Measurements from ENCODE around the gene ATXN1. TPM values are rescaled to one million over a fixed set of nuclear protein-coding genes. Genes with fewer than 3 reads are reported as not detected.

Gene ATXN1
- total and polyA plus RNA-seq, 2 of the 13 experiments (the other 11 are each of a cell fraction or from before 2014, with no cell fraction given), result 20.7 to 39.5 TPM

GRCh38 chr6:16676376-16676775, 84.9 kb downstream of the ATXN1 start (continued):
- TF ChIP-seq EP300 (IDR thresholded peaks at IDR 0.05; ENCODE audit: low read depth in 2 of 2, low read length in 2 of 2), result no peak
- no peak for TF ChIP-seq EP300 (CRISPR knock-in tag; IDR thresholded peaks at IDR 0.05; ENCODE audit: borderline replicate concordance)
- TF ChIP-seq CCAR2 (optimal IDR thresholded peaks at IDR 0.05; ENCODE audit: low read depth, low read length), result no peak
- TF ChIP-seq ZNF503 (CRISPR knock-in tag; IDR thresholded peaks at IDR 0.05), result no peak
- TF ChIP-seq, protein P1, sequence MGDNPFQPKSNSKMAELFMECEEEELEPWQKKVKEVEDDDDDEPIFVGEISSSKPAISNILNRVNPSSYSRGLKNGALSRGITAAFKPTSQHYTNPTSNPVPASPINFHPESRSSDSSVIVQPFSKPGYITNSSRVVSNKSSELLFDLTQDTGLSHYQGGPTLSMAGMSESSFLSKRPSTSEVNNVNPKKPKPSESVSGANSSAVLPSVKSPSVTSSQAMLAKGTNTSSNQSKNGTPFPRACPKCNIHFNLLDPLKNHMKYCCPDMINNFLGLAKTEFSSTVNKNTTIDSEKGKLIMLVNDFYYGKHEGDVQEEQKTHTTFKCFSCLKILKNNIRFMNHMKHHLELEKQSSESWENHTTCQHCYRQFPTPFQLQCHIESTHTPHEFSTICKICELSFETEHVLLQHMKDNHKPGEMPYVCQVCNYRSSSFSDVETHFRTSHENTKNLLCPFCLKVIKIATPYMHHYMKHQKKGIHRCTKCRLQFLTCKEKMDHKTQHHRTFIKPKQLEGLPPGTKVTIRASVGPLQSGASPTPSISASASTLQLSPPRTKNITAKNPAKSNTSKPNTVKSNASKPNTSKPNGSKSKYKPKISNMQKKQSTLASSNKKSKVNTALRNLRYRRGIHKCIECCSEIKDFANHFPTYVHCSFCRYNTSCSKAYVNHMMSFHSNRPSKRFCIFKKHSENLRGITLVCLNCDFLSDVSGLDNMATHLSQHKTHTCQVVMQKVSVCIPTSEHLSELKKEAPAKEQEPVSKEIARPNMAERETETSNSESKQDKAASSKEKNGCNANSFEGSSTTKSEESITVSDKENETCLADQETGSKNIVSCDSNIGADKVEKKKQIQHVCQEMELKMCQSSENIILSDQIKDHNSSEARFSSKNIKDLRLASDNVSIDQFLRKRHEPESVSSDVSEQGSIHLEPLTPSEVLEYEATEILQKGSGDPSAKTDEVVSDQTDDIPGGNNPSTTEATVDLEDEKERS (CRISPR knock-in tag; IDR thresholded peaks at IDR 0.05), result no peak
- no peak for TF ChIP-seq HNRNPL (IDR thresholded peaks at IDR 0.05; ENCODE audit: low read depth, low read length)
- TF ChIP-seq ZNF362 (CRISPR knock-in tag; IDR thresholded peaks at IDR 0.05; ENCODE audit: borderline replicate concordance), result no peak
- TF ChIP-seq, protein P2, sequence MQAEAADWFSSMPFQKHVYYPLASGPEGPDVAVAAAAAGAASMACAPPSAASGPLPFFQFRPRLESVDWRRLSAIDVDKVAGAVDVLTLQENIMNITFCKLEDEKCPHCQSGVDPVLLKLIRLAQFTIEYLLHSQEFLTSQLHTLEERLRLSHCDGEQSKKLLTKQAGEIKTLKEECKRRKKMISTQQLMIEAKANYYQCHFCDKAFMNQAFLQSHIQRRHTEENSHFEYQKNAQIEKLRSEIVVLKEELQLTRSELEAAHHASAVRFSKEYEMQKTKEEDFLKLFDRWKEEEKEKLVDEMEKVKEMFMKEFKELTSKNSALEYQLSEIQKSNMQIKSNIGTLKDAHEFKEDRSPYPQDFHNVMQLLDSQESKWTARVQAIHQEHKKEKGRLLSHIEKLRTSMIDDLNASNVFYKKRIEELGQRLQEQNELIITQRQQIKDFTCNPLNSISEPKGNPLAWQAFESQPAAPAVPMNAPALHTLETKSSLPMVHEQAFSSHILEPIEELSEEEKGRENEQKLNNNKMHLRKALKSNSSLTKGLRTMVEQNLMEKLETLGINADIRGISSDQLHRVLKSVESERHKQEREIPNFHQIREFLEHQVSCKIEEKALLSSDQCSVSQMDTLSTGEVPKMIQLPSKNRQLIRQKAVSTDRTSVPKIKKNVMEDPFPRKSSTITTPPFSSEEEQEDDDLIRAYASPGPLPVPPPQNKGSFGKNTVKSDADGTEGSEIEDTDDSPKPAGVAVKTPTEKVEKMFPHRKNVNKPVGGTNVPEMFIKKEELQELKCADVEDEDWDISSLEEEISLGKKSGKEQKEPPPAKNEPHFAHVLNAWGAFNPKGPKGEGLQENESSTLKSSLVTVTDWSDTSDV (CRISPR knock-in tag; IDR thresholded peaks at IDR 0.05), result no peak
- TF ChIP-seq ZNF615 (CRISPR knock-in tag; IDR thresholded peaks at IDR 0.05; ENCODE audit: borderline replicate concordance), result no peak
- TF ChIP-seq KDM3A (CRISPR knock-in tag; IDR thresholded peaks at IDR 0.05; ENCODE audit: low read depth), result no peak
- no peak for TF ChIP-seq ZNF205 (CRISPR knock-in tag; IDR thresholded peaks at IDR 0.05)
- TF ChIP-seq GATAD2A (CRISPR knock-in tag; IDR thresholded peaks at IDR 0.05), result peak; percentile 35
- TF ChIP-seq HDAC2 (CRISPR knock-in tag; IDR thresholded peaks at IDR 0.05), result peak; percentile 24; the same call in 1 of the 2 replicates
- TF ChIP-seq, protein P3, sequence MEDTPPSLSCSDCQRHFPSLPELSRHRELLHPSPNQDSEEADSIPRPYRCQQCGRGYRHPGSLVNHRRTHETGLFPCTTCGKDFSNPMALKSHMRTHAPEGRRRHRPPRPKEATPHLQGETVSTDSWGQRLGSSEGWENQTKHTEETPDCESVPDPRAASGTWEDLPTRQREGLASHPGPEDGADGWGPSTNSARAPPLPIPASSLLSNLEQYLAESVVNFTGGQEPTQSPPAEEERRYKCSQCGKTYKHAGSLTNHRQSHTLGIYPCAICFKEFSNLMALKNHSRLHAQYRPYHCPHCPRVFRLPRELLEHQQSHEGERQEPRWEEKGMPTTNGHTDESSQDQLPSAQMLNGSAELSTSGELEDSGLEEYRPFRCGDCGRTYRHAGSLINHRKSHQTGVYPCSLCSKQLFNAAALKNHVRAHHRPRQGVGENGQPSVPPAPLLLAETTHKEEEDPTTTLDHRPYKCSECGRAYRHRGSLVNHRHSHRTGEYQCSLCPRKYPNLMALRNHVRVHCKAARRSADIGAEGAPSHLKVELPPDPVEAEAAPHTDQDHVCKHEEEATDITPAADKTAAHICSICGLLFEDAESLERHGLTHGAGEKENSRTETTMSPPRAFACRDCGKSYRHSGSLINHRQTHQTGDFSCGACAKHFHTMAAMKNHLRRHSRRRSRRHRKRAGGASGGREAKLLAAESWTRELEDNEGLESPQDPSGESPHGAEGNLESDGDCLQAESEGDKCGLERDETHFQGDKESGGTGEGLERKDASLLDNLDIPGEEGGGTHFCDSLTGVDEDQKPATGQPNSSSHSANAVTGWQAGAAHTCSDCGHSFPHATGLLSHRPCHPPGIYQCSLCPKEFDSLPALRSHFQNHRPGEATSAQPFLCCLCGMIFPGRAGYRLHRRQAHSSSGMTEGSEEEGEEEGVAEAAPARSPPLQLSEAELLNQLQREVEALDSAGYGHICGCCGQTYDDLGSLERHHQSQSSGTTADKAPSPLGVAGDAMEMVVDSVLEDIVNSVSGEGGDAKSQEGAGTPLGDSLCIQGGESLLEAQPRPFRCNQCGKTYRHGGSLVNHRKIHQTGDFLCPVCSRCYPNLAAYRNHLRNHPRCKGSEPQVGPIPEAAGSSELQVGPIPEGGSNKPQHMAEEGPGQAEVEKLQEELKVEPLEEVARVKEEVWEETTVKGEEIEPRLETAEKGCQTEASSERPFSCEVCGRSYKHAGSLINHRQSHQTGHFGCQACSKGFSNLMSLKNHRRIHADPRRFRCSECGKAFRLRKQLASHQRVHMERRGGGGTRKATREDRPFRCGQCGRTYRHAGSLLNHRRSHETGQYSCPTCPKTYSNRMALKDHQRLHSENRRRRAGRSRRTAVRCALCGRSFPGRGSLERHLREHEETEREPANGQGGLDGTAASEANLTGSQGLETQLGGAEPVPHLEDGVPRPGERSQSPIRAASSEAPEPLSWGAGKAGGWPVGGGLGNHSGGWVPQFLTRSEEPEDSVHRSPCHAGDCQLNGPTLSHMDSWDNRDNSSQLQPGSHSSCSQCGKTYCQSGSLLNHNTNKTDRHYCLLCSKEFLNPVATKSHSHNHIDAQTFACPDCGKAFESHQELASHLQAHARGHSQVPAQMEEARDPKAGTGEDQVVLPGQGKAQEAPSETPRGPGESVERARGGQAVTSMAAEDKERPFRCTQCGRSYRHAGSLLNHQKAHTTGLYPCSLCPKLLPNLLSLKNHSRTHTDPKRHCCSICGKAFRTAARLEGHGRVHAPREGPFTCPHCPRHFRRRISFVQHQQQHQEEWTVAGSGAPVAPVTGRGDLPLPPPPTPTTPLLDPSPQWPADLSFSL (CRISPR knock-in tag; IDR thresholded peaks at IDR 0.05), result peak; percentile 61; the same call in 1 of the 2 replicates
- TF ChIP-seq ZNF878 (CRISPR knock-in tag; IDR thresholded peaks at IDR 0.05), result no peak
